B cell (primary cell): Measurements from ENCODE around the gene MYLK2.

Source experiments
- EZH2 ChIP-seq: IDR thresholded peaks from 2 replicates; pipeline ENCODE4 v1.6.1; 2012; ENCODE audit warnings: borderline replicate concordance, low read depth, mild to moderate bottlenecking, moderate library complexity, low read length; ENCODE audit not compliant: insufficient read depth, poor library complexity, severe bottlenecking
- TF ChIP-seq, protein P1 (sequence below): fragments of 200-600 bp; IDR thresholded peaks from one replicate; pipeline ENCODE4 v1.8.0; 2022; ENCODE audit warnings: antibody characterized with exemption, mild to moderate bottlenecking

DNA sequence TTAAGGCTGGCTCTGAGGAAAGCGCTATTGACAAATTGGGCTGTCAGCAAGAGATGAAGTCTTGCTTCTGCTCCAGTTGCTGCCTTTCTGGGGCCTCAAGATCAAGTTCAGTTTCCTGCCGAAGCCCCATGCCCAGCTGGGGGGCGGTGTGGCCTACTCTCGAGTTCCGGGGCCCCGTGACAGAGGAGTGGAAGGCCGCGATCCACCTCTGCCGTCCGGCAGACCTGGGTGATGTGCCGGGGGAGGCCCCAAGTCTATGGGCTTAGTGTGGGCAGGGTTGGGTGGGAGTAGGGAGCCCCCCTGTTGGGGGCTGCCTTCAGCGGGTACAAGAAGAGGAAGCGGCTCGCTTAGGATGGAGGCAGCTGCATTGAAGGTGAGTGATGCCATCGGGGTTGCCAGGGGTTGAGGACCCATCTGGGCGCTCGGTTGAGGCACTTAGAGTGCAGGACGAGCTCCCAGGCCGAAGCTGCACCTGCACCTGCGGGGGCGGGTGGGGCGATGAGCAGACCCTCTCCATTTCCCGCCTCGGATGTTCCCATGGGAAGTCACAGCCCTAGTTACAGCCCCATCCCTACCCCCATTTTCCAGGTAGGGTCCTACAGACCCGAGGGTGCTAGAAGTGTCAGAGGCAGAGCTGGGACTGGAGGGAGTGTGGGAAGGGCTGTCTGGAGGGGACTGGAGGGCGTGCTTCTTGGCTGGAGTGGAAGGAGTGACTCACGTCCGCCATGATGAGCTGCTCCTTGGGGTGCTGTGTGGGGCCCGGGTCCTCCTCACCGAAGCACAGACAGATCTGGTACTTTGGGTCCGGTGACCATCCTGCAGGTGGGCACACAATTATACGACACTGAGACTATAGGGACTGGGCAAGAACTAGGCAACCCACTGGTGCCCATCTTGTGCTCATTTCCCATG is 29.2 kb downstream of the MYLK2 start:
- TF ChIP-seq, protein P1, sequence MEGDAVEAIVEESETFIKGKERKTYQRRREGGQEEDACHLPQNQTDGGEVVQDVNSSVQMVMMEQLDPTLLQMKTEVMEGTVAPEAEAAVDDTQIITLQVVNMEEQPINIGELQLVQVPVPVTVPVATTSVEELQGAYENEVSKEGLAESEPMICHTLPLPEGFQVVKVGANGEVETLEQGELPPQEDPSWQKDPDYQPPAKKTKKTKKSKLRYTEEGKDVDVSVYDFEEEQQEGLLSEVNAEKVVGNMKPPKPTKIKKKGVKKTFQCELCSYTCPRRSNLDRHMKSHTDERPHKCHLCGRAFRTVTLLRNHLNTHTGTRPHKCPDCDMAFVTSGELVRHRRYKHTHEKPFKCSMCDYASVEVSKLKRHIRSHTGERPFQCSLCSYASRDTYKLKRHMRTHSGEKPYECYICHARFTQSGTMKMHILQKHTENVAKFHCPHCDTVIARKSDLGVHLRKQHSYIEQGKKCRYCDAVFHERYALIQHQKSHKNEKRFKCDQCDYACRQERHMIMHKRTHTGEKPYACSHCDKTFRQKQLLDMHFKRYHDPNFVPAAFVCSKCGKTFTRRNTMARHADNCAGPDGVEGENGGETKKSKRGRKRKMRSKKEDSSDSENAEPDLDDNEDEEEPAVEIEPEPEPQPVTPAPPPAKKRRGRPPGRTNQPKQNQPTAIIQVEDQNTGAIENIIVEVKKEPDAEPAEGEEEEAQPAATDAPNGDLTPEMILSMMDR: no peak
- TF ChIP-seq EZH2: no peak
